ENCODE data around the gene CNTNAP2.
"Not testable (repeated sequence)": the region's sequence is repeated elsewhere in the genome, so short reads cannot be mapped to it uniquely, and the experiment has no call there.

CNTNAP2 gene

DNA sequence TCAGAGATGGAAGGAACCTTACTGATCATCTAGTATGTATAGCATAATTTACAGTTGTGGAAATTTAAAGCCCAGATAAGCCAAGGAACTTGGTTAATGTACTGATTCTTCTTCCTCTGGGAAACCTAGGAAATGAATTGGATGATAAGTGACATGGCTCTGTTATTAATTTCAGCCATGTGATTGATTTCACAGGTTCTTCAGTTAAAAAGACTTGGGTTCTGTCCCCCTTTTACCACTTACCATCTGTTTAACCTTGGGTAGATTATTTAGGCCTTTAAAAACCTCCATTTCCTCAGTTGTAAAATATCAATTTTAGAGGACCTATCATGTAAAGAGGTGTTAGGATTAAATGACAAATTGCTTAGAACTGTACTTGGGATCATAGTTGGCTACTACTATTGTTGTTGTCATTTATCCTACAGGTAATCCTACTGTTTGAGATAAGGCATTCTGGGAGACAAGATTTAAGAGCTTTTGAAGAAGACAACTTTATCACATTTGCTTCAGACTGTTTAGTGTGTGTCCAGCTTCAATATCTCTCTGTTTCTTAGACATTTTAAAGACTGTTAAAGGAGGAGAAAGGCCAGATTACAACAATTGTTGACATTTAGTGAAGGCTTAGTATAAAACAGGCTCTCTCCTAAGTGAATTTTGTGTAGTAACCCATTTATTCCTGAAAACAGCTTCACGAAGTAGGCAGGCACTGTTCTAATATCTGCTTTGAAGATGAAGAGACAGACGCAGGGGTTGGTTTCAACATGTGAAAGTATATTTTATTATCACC lies 1476.9 kb downstream of the CNTNAP2 start:
- DNase-seq, result no peak

DNA sequence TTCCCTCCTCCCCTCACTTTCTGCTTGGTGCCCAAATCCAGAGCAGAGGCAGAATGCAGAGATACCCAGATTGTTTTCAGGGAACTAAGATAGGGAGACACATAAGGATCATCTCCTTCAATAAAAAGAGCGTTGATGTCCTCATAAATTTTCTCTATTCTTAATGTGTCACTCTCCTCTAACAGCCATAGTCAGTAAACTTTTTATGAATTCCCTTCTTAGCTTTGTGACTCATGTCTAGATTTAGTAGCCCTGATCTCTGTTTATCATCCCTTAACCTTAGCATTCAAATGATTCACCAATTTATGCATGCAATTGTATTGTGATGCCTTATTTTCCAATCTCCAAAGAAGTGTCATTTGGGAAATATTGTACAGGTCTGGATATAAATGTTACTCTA lies 1478.4 kb downstream of the CNTNAP2 start:
- no peak for DNase-seq

DNA sequence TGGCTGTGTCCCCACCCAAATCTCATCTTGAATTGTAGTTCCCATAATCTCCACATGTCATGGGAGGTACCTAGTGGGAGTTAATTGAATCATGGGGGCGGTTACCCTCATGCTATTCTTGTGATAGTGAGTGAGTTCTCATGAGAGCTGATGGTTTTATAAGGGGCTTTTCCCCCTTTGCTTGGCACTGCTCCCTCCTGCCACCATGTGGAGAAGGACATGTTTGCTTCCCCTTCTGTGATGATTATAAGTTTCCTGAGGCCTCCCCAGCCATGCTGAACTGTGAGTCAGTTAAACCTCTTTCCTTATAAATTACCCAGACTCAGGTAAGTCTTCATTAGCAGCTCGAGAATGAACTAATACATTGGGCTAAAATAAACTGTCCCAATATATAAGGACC lies 1482.1 kb downstream of the CNTNAP2 start:
- not testable (repeated sequence) for DNase-seq

DNA sequence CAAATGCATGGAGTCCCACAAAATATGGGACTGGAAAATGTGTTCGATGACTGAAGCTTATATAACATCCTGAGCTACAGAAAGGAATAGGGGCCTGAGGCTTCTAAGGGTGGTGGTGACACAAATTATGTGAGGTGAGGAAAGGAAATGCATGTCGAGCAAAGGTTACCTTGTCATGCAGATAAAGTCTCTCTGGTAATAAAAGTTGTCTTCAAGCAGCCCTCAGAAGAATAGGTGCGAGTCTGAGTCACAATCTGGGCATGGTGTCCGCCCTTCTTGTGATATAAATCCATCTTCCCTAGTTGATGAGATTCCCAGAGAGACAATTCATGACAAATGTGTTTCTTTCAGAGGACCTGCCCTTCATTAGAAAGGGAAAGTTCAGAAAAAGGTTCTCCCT lies 1488.7 kb downstream of the CNTNAP2 start:
- DNase-seq, result no peak

DNA sequence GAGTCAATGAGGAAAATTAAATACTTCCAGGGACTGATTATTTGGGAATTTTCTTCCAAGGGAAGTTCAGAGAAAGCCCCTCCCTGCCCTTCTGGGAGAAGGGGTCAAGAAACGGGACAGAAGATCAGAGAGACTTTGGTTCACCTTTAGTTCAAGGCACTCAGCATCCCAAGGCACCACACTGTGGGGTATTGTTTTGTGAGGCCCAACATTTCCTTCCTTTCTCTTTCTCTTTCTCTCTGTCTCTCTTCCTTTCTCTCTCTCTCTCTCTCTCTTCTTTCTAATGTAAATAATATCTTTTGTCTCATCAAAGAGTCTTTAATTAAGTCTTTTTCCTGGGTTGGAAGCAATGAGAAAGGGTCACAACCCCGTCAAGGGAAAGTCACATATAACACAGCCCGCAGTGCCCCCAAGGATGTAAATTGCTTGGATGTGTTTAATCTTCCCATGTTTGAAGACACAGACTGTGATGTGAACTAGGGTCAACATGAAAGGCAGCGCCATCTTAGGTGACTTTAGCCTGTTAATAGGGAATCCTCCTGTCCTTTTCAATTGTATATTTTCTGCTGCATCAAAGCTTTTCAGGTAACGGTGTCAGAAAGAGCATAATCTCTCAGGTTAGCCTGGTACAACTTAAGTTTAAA lies 1490.7 kb downstream of the CNTNAP2 start:
- DNase-seq, result no peak

DNA sequence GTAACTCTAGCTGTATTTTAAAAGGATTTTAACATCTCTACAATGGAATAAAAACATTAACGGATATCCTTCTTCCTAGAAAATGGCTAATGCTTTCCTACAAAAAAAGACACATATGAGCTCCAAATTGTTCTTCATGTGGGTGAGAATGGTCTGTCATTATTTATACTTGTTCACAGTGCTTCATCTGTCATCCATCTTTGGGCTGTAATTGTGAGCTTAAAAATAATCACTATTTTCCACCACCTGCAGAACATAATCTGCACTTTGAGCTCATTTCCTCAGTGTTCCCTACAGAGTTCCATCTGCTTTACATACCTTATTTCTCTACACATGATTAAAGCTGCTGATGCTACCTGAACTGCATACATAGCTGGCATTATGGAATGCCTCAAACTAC lies 1494.8 kb downstream of the CNTNAP2 start:
- no peak for DNase-seq

DNA sequence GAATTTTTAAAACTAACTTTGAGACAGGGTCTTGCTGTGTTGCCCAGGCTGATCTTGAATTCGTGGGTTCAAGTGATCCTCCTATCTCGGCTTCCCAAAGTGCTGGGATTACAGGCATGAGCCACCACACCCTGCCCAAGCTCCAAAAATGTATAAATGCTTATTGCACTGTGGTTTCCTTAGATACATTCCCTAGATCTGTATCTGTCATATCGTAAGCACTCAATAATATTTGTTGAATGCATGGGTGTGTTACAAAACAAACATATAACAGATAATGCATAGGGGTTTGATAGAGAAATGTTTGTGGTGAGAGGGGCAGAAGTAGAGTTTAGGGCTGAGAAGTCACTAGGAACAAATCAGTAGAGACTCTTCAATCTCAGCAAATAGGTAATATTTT lies 1518.7 kb downstream of the CNTNAP2 start:
- DNase-seq, result no peak

DNA sequence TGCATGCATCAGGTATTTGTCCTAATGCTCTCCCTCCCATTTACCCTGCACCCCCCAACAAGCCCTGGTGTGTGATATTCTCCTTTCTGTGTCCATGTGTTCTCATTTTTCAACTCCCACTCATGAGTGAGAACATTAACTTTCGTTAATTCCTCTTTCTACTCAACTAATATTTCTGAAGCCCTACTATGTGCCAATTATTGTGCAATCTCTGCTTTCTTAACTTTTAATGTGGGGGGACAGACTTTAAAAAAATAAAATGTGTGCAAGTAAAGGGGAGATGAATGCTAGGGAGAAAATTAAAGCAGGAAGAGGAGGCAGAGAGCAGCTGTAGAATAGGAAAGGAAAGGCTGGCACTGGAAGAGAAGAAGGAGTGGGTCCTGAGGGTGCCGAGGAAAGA lies 1520.0 kb downstream of the CNTNAP2 start:
- no peak for DNase-seq

DNA sequence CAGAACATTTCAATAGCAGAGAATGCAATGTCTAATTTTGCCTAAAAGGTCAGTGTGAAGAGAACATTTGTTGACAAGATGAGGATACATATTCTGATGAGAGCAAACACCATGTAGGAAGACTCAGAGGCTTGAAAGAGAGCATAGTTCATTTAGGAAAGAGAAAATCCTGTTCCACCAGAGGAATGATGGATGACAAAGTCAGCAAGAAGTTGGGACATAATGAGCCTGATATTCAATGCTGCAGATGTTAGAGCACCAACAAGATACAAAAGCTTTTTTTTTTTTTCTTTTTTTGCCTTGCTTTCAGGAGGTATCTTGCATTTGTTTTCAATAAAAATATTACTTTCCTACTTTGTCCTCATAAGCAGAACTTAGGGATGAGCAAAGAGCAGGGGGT lies 1522.0 kb downstream of the CNTNAP2 start:
- no peak for DNase-seq

DNA sequence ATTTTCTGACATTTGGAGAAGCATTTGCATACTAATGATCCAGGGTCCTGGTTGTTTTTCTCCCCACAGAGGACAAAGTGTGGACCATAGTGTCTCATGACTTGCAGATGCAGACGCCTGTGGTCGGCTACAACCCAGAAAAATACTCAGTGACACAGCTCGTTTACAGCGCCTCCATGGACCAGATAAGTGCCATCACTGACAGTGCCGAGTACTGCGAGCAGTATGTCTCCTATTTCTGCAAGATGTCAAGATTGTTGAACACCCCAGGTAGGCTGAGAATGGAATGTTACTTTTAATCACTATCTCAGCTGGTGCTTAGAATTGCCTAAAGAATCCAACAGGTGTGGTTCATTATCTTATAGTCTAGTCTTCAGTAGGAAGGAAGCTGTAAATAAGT lies 1522.4 kb downstream of the CNTNAP2 start:
- no peak for DNase-seq

DNA sequence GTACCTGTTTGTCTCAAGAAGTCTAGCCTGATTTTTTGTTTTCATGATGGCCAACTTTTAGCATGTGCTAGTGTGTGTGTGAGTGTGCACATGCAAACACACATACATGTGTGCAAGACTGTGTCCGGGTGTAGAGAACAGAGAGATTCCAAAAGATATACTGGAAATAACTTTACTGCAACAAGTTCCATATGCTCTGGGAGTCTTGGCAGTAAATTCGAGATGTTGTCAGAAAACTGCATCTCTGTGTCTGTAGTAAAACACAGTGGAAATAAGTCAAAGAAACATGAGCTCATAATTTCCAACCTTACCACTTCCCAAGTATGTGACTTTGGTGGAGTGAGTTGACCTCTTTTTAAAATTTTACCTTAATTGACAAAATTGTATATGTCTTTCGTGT lies 1523.2 kb downstream of the CNTNAP2 start:
- no peak for DNase-seq

DNA sequence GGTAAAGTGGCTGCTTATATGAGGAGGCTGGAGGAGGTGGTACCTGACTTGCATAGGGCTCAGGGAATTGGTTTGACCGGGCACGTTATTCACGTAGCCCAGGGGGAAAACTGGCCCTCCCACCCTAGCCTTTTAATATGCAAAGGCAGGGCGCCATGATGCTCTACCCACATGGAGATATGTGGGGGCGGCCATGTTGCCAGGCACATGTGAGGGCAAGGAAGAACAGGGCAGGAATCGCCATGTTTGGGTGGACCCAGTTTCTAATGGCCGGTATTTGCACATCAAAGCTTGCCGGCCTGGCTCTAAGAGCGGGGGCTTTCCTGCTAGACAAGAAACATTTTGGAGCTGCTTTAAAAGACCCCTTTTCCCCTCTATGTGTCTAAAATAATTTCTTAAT lies 1524.2 kb downstream of the CNTNAP2 start:
- no peak for DNase-seq

DNA sequence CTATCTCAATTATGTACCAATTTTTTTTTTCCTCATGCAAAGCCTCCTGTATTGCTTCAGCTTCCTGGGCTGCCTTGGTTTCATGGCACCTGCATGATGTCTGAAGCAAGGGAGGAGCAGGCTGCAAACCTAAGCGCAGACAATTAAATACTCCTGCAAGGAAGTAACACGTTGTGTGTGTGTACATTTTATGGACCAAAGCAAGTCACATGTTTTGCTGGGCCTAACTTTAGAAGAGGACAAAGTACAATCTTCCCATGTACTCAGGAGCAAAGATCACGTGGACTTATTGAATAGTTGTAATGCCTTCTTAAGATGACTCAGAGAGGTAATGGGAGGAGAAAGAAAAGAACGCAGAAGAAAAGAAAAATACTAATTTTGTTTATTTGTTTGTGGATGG lies 1530.0 kb downstream of the CNTNAP2 start:
- no peak for DNase-seq

DNA sequence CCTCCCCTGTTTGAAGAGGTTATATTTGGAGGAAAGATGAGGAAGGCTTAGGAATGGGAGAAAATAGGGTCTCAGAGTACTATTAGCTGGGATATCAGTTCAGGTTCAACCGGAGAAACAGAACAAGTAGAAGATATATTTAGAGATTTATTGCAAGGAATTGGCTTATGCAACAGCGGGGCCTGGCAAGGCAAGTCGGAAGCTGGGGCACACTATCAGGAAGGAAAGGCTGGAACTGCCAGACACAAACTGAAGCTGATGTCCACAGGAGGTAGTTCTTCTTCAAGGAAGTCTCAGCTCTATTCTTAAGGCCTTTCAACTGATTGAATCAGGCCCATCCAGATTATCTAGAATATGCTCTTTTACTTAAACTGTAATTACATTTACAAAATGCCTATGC lies 1534.4 kb downstream of the CNTNAP2 start:
- no peak for DNase-seq

DNA sequence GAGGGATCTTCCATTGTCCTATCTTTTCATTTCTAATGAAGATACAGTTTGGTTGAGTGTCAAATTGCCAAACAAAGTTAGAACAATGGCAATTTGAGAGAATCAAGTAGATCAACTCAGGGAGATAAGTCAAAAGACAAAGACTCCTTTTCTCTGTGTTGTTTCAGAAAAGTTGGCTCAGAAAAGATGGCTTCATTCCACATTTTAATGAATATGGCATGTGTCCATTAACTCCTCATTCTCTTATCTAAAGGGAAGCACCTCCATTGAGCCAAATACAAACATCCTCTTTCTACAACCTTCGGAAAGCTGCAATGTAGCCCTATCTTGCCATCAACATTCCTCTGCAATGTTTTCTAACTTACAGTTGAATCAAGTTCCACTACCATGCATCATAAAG lies 1535.0 kb downstream of the CNTNAP2 start:
- no peak for DNase-seq

DNA sequence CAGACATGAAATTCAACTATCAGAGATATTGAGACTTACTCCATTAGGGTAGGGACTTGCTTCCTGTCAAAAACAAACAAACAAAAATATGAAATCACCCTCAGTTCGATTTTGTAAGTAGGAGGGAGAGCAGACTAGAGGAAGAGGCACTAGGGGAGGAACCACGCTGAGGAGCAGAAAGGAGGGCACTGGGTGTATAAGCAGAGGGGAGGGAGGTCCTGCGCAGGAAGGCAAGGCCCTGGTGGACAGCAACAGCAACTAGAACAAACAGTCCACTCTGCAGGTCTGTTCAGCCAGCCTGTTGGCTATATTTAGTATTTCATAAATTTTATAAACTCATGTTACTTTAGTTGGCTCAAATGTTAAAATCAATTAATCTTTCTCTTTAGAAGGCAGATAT lies 1536.9 kb downstream of the CNTNAP2 start:
- no peak for DNase-seq

DNA sequence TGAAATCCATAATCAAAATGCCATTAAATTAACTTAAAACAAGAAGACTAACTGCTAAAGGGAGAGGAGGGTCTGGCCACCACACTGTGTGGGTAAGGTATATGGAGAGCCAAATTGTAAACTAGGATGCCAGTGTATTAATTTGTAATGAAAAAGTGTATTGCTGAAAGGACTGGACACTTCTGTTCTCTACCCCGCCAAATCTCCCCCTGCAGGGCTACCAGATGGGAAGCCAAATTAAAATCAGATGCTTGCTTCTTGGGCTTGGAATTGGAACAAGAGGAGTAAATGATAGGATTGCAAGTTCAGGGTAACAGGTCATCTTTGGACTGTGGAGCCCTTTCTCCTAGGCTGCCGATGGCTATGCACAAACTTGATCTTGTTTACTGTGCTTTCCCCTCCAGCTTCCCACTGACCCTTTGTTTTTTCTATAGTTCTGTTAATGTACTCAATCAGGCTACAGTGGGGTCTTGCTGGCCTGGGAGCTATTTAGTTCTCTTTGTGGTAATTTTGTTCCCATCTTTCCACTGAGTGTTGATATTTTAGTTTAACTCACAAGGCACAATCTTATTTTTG lies 1541.9 kb downstream of the CNTNAP2 start:
- DNase-seq, result no peak

DNA sequence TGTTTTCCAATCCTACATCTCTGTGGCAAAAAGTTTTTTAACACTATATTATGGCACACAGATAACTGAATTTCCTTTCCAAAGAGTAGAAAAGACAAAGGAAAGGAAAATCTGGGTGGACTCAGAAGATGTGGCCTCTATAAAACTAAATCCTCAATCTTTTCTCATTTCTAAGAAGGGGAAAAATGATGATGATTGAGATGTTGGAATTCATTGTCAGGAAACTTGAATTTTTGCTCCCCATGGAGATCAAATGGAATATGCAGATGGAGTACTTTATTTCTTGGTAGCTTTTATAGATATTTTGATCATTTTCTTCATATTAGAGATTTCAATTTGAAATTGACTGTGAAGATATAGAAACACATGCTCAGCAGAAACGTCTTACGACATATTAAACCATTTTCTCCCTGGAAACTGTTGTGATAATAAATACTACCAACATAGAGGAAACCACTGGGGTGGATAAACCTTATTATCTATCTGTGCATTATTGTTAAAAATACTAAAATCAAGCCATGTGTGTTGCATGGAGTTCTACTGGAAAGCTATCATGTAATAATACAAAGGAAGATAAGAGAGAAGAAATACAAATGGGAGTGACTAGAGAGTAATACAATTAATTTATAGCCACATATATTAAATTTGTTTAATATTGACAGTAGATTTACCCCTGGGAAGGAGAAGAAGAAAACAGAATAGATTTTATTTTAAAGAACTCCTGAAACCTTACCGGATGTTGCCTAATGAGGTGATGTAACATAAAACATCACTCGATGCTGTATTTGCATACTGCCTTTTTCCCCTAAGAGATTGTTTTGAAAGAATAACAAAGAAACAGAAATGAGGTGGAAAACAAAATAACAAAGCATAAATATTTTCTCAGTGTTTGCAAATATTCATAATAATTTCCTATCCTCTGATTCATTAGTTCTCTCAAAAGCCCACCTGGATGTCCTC lies 1542.7 kb downstream of the CNTNAP2 start:
- no peak for DNase-seq

DNA sequence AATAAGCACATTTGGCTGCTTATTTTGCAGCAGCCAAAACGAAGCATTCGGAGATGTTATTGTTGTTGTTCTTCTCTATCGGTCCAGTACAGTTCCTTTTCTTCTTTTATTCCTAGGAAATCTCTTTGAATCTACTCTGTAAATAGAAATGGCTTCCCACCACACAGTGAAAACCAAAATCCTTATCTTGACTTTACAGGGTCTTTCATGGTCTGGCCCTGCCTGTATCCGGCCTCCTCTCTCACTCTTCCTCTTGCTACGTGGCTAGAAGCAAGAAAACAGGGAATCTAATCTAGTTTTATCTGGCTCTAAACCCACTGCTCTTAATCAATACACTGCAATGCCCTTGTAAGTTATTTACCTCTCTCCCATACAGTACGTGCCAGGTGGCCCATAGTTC lies 1547.9 kb downstream of the CNTNAP2 start:
- DNase-seq, result no peak

DNA sequence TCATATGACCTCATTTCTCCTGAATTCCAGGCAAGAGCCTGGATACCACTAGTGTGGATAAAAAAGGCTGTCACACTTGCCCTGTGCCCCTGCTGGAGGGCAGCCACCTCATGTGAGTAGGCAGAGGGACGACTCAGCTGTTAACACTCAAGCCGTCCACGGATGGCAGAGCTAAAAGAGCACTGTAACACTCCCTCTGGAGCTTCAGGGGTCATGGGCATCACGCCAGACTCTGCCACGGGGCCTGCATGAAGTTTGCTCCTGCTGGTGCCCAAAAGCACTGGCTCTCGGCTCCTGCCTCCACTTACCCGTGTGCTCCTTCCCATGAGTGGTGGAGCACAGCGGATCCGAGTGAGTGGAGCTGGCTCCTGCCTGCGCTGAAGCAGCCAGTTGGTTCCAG lies 1554.2 kb downstream of the CNTNAP2 start:
- DNase-seq, result no peak

DNA sequence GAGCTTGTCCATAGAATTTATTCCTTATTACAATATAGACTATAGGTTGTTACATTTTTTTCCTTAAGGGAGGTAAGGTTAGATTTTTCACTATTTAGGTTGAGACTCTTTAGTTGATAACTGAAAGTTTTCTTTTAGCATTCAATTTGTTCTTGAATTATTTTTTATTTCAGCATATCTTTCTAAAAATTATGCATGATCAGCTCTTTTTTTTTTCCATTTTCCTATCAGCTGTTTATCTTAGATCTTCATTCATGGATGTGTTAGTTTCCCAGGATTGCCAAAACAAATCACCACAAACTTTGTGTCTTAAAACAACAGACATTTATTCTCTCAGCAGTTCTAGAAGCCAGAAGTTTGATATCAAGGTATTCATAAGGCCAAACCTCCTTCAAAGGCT lies 1558.1 kb downstream of the CNTNAP2 start:
- DNase-seq, result no peak

DNA sequence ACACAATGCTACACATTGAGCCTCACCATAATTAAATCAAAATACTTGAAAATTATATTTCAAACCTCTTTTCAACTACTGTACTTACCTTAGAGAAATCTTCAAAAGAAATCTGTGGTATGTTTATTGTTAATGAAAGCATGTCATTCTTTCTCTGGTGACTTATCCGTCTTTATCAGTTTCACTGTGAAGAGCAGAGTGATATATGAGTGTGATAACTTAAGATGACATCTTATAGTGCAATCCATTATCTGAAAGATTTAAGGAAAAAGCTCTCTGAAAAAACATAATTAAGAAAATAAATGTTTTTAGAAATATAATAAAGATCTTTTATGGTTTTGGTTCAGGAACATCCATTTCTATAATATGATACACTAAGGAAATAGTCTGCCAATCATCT lies 1562.3 kb downstream of the CNTNAP2 start:
- DNase-seq, result no peak

DNA sequence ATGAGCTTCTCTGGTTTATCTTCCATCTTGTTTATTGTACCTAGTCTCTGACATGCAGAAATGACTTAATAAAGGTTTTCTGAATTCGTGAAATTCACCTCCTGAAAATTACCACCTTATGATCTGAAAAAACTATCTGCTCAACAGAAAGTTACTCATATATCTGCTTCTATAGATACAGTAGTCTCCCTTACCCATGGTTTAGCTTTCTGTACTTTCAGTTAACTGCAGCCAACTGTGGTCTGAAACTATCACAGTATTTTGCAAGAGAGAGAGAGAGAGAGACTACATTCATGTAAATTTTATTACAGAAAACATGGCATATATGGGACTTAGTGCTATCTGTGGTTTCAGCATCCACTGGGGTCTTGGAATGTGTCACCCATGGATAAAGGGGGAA lies 1564.9 kb downstream of the CNTNAP2 start:
- DNase-seq, result no peak

Measured in activated T-cell treated with anti-CD3 and anti-CD28 coated beads, Interleukin-2, amount 50 U/mL, for 48 hours (primary cell).